ENCODE data around the gene ELMO3.

ELMO3 gene

DNA sequence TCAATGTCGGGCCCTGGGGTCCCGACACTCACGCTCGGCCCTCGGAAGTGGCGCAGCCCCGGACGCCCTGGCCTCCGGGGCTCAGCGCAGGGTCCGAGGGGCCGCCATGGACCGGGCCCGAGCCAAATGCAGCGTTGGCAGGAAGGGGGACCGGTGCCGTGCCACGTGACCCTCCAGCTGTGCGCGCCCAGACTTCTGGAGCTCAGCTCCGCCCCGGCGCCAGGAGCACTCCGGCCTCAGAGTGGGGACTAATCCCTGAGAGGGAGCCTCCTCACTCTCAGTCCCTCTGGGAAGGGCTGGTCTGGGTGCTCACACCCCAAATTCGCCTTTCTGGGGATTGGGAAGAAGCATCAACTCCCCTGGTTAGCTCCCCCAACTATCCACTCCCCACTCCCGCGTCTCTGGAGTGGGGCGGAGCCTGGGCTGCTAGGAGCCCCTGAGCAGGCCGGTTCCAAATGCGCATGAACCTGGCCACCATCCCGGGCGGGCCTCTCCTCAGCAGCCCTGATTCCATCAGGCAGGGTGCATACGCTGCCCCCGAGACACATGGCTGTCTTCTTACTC lies 48.0 kb upstream of the ELMO3 start, which contains the start of gene B3GNT9:
TSS of gene B3GNT9 (minus strand) at position 166 of the 564 bp plus-strand sequence. CDS start 513 bp downstream, outside the sequence.
- Histone ChIP-seq H3K36me3 (ENCODE audit: control insufficient read depth in 1 of 2, insufficient read depth in 2 of 2, low read length in 2 of 2) (peaks cover 27 to 32% of the 10 kb centered on the region in 2 experiments), H3K9ac (ENCODE audit: low read length) (peak within 1 kb of the TSS; percentile 45), H3K18ac (ENCODE audit: low read length) (peak within 1 kb of the TSS; percentile 31), H3K79me1 (ENCODE audit: low read length) (peaks cover 6% of the 10 kb centered on the region), H2BK120ac (ENCODE audit: insufficient read depth, low read length, poor library complexity) (no peak within 1 kb of the TSS), H2BK5ac (ENCODE audit: low read depth, low read length, poor library complexity) (no peak within 1 kb of the TSS), H2BK12ac (ENCODE audit: low read length) (no peak within 1 kb of the TSS), H4K12ac (ENCODE audit: low read depth, low read length) (peak within 1 kb of the TSS; percentile 39), H4K91ac (ENCODE audit: low read depth, low read length) (peak within 1 kb of the TSS; percentile 62), H3K4ac (ENCODE audit: low read depth, low read length) (peak within 1 kb of the TSS; percentile 15), H3K9me3 (ENCODE audit: insufficient read depth, low read depth, low read length) (peaks cover 15% of the 10 kb centered on the region), H3K27me3 (ENCODE audit: insufficient read depth, low read length) (peaks cover 32% of the 10 kb centered on the region), H3K4me3 (ENCODE audit: low read depth, low read length) (peak within 1 kb of the TSS; percentile 73), H3K14ac (ENCODE audit: low read length) (peak within 1 kb of the TSS; percentile 36), H2AK5ac (ENCODE audit: low read length) (no peak within 1 kb of the TSS), H3K23ac (ENCODE audit: low read length) (no peak within 1 kb of the TSS), H3K4me1 (ENCODE audit: control insufficient read depth in 1 of 2, insufficient read depth in 2 of 2, low read length in 2 of 2) (peaks cover 6 to 11% of the 10 kb centered on the region in 2 experiments), H3K79me2 (ENCODE audit: control insufficient read depth, insufficient read depth, low read length, poor library complexity) (no peaks in the 10 kb centered on the region), H4K8ac (ENCODE audit: low read depth, low read length) (peak within 1 kb of the TSS; percentile 69), H3K27ac (ENCODE audit: low read depth, low read length) (no peak within 1 kb of the TSS), H2AFZ (ENCODE audit: insufficient read depth, low read length, poor library complexity) (peak within 1 kb of the TSS; percentile 74), H3K4me2 (ENCODE audit: low read length) (peak within 1 kb of the TSS; percentile 91)
- no CpG with 5 or more reads among the region's 34 CpGs for WGBS (ENCODE audit: extremely low coverage, insufficient coverage, insufficient read length)
- no peak for DNase-seq

DNA sequence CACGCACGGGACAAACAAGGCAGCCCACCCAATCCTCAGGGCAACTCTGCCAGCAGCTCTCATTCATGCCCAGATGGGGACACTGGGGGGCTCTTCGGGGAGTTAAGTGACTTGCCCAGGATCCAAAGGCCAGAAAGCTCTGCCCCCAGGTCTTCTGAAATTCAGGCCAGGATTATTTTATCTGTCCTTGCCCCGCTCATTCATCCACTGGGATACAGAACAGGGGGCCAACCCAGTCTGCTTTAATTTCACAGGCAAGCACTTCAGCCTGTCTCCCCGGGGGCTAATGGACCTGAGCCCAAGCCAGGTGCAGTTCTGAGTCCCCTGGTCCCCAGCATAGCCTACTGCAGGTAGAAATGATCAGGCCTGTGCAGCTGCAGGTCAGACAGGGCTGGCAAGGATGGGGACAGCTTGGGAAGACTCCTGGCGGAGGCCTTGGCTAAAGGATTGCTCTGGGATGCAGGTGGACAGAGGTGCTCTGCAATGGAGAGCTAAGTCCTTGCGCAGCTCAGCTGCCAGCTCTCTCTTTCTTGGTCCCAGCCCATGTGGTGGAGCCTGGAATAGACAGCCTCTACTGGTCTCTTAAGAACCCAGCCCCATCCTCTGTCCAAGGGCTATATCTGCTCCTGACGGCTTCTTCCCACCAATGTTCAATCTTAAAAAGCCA lies 47.4 kb upstream of the ELMO3 start:
- peak; percentile 11 to 21 for DNase-seq
- H3K36me3 ChIP-seq (ENCODE audit: control insufficient read depth in 1 of 2, insufficient read depth in 2 of 2, low read length in 2 of 2): peaks cover 20 to 27% of the 10 kb centered on the region in 2 experiments
- H3K14ac ChIP-seq (ENCODE audit: low read length): no peak overlapping the region
- H3K18ac ChIP-seq (ENCODE audit: low read length): no peak overlapping the region
- H4K8ac ChIP-seq (ENCODE audit: low read depth, low read length): peak overlapping the region; percentile 69
- peak overlapping the region; percentile 91 for H3K4me2 ChIP-seq (ENCODE audit: low read length)
- no peak overlapping the region for H3K4ac ChIP-seq (ENCODE audit: low read depth, low read length)
- H2BK5ac ChIP-seq (ENCODE audit: low read depth, low read length, poor library complexity): no peak overlapping the region
- H4K91ac ChIP-seq (ENCODE audit: low read depth, low read length): no peak overlapping the region
- WGBS (ENCODE audit: extremely low coverage, insufficient coverage, insufficient read length): no CpG with 5 or more reads among the region's 8 CpGs
- no peak overlapping the region for H3K9ac ChIP-seq (ENCODE audit: low read length)
- H3K23ac ChIP-seq (ENCODE audit: low read length): no peak overlapping the region
- H2BK120ac ChIP-seq (ENCODE audit: insufficient read depth, low read length, poor library complexity): no peak overlapping the region
- peaks cover 6% of the 10 kb centered on the region for H3K79me1 ChIP-seq (ENCODE audit: low read length)
- H2AK5ac ChIP-seq (ENCODE audit: low read length): no peak overlapping the region
- H3K27ac ChIP-seq (ENCODE audit: low read depth, low read length): no peak overlapping the region
- no peak overlapping the region for H3K4me3 ChIP-seq (ENCODE audit: low read depth, low read length)
- no peak overlapping the region for H2BK12ac ChIP-seq (ENCODE audit: low read length)
- H3K79me2 ChIP-seq (ENCODE audit: control insufficient read depth, insufficient read depth, low read length, poor library complexity): no peaks in the 10 kb centered on the region
- no peak overlapping the region for H4K12ac ChIP-seq (ENCODE audit: low read depth, low read length)
- no peak overlapping the region for H2AFZ ChIP-seq (ENCODE audit: insufficient read depth, low read length, poor library complexity)
- peaks cover 16% of the 10 kb centered on the region for H3K9me3 ChIP-seq (ENCODE audit: insufficient read depth, low read depth, low read length)
- H3K27me3 ChIP-seq (ENCODE audit: insufficient read depth, low read length): peaks cover 38% of the 10 kb centered on the region
- H3K4me1 ChIP-seq (ENCODE audit: control insufficient read depth in 1 of 2, insufficient read depth in 2 of 2, low read length in 2 of 2): peaks cover 6 to 11% of the 10 kb centered on the region in 2 experiments

GRCh38 chr16:67154578-67155294 lies 44.2 kb upstream of the ELMO3 start:
- no peak overlapping the region for H4K8ac ChIP-seq (ENCODE audit: low read depth, low read length)
- peaks cover 13% of the 10 kb centered on the region for H3K9me3 ChIP-seq (ENCODE audit: insufficient read depth, low read depth, low read length)
- no CpG with 5 or more reads among the region's 61 CpGs for WGBS (ENCODE audit: extremely low coverage, insufficient coverage, insufficient read length)

DNA sequence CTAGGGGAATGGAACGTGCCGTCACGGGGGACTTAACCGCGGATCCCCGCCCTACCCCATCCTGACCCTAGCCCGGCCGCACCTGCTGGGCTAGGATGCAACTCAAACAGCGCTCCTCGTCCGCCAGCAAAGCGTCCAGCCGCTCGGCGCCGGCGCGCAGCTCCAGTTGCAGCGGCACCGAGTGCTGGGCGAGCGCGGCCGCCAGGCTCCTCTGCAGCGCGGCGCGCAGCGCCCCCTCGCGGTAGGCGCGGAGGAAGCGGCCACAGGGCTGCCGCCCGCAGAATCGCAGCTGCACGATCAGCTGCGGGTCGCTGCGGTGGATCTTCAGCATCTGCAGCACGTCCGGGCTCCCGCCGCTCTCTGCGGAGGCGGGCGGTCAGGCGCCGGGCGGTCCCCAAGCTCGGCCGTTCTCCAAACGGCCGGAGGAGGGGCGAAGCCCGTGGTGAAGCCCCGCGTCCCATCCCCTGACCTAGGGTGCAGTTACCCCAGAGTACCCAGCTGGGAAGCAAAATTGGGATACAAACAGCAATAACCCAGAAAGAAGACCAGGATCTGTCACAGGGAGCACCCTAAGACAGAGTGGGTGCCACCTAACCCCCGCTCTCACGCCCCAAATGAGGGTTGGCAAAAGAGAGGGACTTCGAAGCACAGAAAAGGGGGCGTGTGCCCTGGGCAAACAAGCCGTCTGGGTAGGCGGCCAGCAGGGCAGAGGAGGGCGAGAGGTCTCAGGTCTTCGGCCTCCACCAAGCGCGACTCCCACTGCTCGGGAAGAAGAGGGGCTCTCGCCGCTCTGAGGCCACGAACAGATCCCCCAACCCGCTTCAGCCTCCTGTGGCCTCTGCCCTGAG lies 43.4 kb upstream of the ELMO3 start:
- Histone ChIP-seq H2AFZ (ENCODE audit: insufficient read depth, low read length, poor library complexity) (no peak overlapping the region), H3K27me3 (ENCODE audit: insufficient read depth, low read length) (peaks cover 52% of the 10 kb centered on the region), H3K4me2 (ENCODE audit: low read length) (peak overlapping the region; percentile 51), H3K4ac (ENCODE audit: low read depth, low read length) (no peak overlapping the region), H3K79me1 (ENCODE audit: low read length) (peaks cover 14% of the 10 kb centered on the region), H3K4me1 (ENCODE audit: control insufficient read depth in 1 of 2, insufficient read depth in 2 of 2, low read length in 2 of 2) (peaks cover 0 to 10% of the 10 kb centered on the region in 2 experiments), H3K4me3 (ENCODE audit: low read depth, low read length) (no peak overlapping the region), H4K91ac (ENCODE audit: low read depth, low read length) (no peak overlapping the region), H2BK120ac (ENCODE audit: insufficient read depth, low read length, poor library complexity) (no peak overlapping the region), H4K8ac (ENCODE audit: low read depth, low read length) (no peak overlapping the region), H2BK5ac (ENCODE audit: low read depth, low read length, poor library complexity) (no peak overlapping the region), H3K9ac (ENCODE audit: low read length) (no peak overlapping the region), H3K18ac (ENCODE audit: low read length) (no peak overlapping the region), H3K14ac (ENCODE audit: low read length) (no peak overlapping the region), H3K23ac (ENCODE audit: low read length) (no peak overlapping the region), H3K9me3 (ENCODE audit: insufficient read depth, low read depth, low read length) (peaks cover 9% of the 10 kb centered on the region), H3K79me2 (ENCODE audit: control insufficient read depth, insufficient read depth, low read length, poor library complexity) (peaks cover 6% of the 10 kb centered on the region), H4K12ac (ENCODE audit: low read depth, low read length) (no peak overlapping the region), H3K27ac (ENCODE audit: low read depth, low read length) (no peak overlapping the region), H2BK12ac (ENCODE audit: low read length) (no peak overlapping the region), H3K36me3 (ENCODE audit: control insufficient read depth in 1 of 2, insufficient read depth in 2 of 2, low read length in 2 of 2) (no peaks in the 10 kb centered on the region), H2AK5ac (ENCODE audit: low read length) (no peak overlapping the region)
- DNase-seq: peak; percentile 90 to 96
- WGBS (ENCODE audit: extremely low coverage, insufficient coverage, insufficient read length): no CpG with 5 or more reads among the region's 74 CpGs

More at GRCh38 chr16:67154578-67155294, 44.2 kb upstream of the ELMO3 start:
- Histone ChIP-seq H3K36me3 (ENCODE audit: control insufficient read depth in 1 of 2, insufficient read depth in 2 of 2, low read length in 2 of 2) (no peaks in the 10 kb centered on the region), H3K27ac (ENCODE audit: low read depth, low read length) (no peak overlapping the region), H3K27me3 (ENCODE audit: insufficient read depth, low read length) (peaks cover 60% of the 10 kb centered on the region), H3K4me1 (ENCODE audit: control insufficient read depth in 1 of 2, insufficient read depth in 2 of 2, low read length in 2 of 2) (peaks cover 6 to 15% of the 10 kb centered on the region in 2 experiments), H3K9ac (ENCODE audit: low read length) (no peak overlapping the region), H4K91ac (ENCODE audit: low read depth, low read length) (no peak overlapping the region), H2BK12ac (ENCODE audit: low read length) (no peak overlapping the region), H3K4me2 (ENCODE audit: low read length) (peak overlapping the region; percentile 51), H4K12ac (ENCODE audit: low read depth, low read length) (no peak overlapping the region), H3K14ac (ENCODE audit: low read length) (no peak overlapping the region), H3K4ac (ENCODE audit: low read depth, low read length) (no peak overlapping the region), H3K4me3 (ENCODE audit: low read depth, low read length) (no peak overlapping the region), H2BK5ac (ENCODE audit: low read depth, low read length, poor library complexity) (no peak overlapping the region), H3K79me2 (ENCODE audit: control insufficient read depth, insufficient read depth, low read length, poor library complexity) (peaks cover 4% of the 10 kb centered on the region), H3K23ac (ENCODE audit: low read length) (no peak overlapping the region), H2AFZ (ENCODE audit: insufficient read depth, low read length, poor library complexity) (no peak overlapping the region), H2AK5ac (ENCODE audit: low read length) (no peak overlapping the region), H3K79me1 (ENCODE audit: low read length) (peaks cover 10% of the 10 kb centered on the region), H3K18ac (ENCODE audit: low read length) (no peak overlapping the region), H2BK120ac (ENCODE audit: insufficient read depth, low read length, poor library complexity) (no peak overlapping the region)
- no peak for DNase-seq

Data from trophoblast cell (in vitro differentiated cells and primary cell).